Ecto neural progenitor cell (in vitro differentiated cells): Measurements from ENCODE around the gene CHST13.

Experiments
- DNase-seq: peaks from one replicate; pipeline ENCODE4 v3.0.0-alpha.2; 2018; ENCODE audit warnings: low spot score

Gene CHST13

GRCh38 chr3:126542340-126543241 lies 18.6 kb downstream of the CHST13 start:
- DNase-seq: peak; percentile 37

GRCh38 chr3:126543457-126544061 lies 19.6 kb downstream of the CHST13 start:
- DNase-seq: peak; percentile 36

- peak; percentile 32 for DNase-seq
Measured at GRCh38 chr3:126544596-126545281, 20.8 kb downstream of the CHST13 start.

- peak; percentile 34 for DNase-seq
Measured at GRCh38 chr3:126545544-126545943, 21.6 kb downstream of the CHST13 start.

GRCh38 chr3:126546013-126546412 lies 22.1 kb downstream of the CHST13 start:
- DNase-seq: peak; percentile 20

- DNase-seq: peak; percentile 36
Measured at GRCh38 chr3:126546549-126547239, 22.7 kb downstream of the CHST13 start.

GRCh38 chr3:126547721-126548120 lies 23.8 kb downstream of the CHST13 start:
- DNase-seq: no peak

- peak; percentile 40 for DNase-seq
Measured at GRCh38 chr3:126548556-126549466, 24.9 kb downstream of the CHST13 start.

- peak; percentile 47 for DNase-seq
Measured at GRCh38 chr3:126549861-126550487, 26.0 kb downstream of the CHST13 start.

- peak; percentile 57 for DNase-seq
Measured at GRCh38 chr3:126550488-126551051, 26.6 kb downstream of the CHST13 start.

- DNase-seq: peak; percentile 32
Measured at GRCh38 chr3:126551121-126551838, 27.3 kb downstream of the CHST13 start.

- DNase-seq: peak; percentile 48
Measured at GRCh38 chr3:126551839-126552687, 28.1 kb downstream of the CHST13 start.

GRCh38 chr3:126552688-126553283 lies 28.8 kb downstream of the CHST13 start:
- peak; percentile 44 for DNase-seq

GRCh38 chr3:126553284-126554084 lies 29.5 kb downstream of the CHST13 start:
- DNase-seq: peak; percentile 38

- DNase-seq: no peak
Measured at GRCh38 chr3:126554560-126555525, 30.9 kb downstream of the CHST13 start.
